HS-27A (cell line): ENCODE measurements around the gene DEFB119.
"Not testable (repeated sequence)": the region's sequence is repeated elsewhere in the genome, so short reads cannot be mapped to it uniquely, and the experiment has no call there.

Experiments
- DNase-seq: peaks from one replicate; pipeline ENCODE4 v3.0.0-alpha.2; 2012; ENCODE audit warnings: low read depth, missing footprints

Gene DEFB119

GRCh38 chr20:31390490-31390889, at the start of gene DEFB119:
Gene DEFB119 (minus strand): TSS chr20:31390590. CDS start chr20:31390483, 107 bp downstream.
- DNase-seq = no peak

GRCh38 chr20:31430568-31431115, 40.3 kb upstream of the DEFB119 start:
- DNase-seq = no peak

GRCh38 chr20:31427576-31427975, 37.2 kb upstream of the DEFB119 start:
- not testable (repeated sequence) for DNase-seq

- DNase-seq = not testable (repeated sequence)
Observed at GRCh38 chr20:31426891-31427551, 36.6 kb upstream of the DEFB119 start.

- no peak for DNase-seq
Observed at GRCh38 chr20:31425797-31426196, 35.4 kb upstream of the DEFB119 start.

- no peak for DNase-seq
Observed at GRCh38 chr20:31418307-31418706, 27.9 kb upstream of the DEFB119 start.

- DNase-seq = no peak
Observed at GRCh38 chr20:31415653-31416052, 25.3 kb upstream of the DEFB119 start.

- no peak for DNase-seq
Observed at GRCh38 chr20:31414381-31414780, 24.0 kb upstream of the DEFB119 start.

GRCh38 chr20:31410011-31410410, 19.6 kb upstream of the DEFB119 start:
- DNase-seq = no peak

- DNase-seq = no peak
Observed at GRCh38 chr20:31406115-31406514, 15.7 kb upstream of the DEFB119 start, which contains the start of gene DEFB121. Gene DEFB121 (minus strand): TSS chr20:31406215. CDS start chr20:31406152, 63 bp downstream.

- DNase-seq = no peak
Observed at GRCh38 chr20:31403886-31404285, 13.5 kb upstream of the DEFB119 start.

- no peak for DNase-seq
Observed at GRCh38 chr20:31394900-31395299, 4.5 kb upstream of the DEFB119 start.

- DNase-seq = no peak
Observed at GRCh38 chr20:31392836-31393235, 2.4 kb upstream of the DEFB119 start.

GRCh38 chr20:31374346-31374745, 16.0 kb downstream of the DEFB119 start:
- DNase-seq = no peak

GRCh38 chr20:31368301-31368700, 22.1 kb downstream of the DEFB119 start, which contains the start of gene DEFB118:
Gene DEFB118 (plus strand): TSS chr20:31368601. CDS start chr20:31368651, 50 bp downstream.
- DNase-seq = no peak

GRCh38 chr20:31364272-31364671, 26.1 kb downstream of the DEFB119 start:
- not testable (repeated sequence) for DNase-seq

- no peak for DNase-seq
Observed at GRCh38 chr20:31363295-31363694, 27.1 kb downstream of the DEFB119 start.

GRCh38 chr20:31355981-31356380, 34.4 kb downstream of the DEFB119 start:
- no peak for DNase-seq

- DNase-seq = no peak
Observed at GRCh38 chr20:31341470-31341869, 48.9 kb downstream of the DEFB119 start.

GRCh38 chr20:31330893-31331292, 59.5 kb downstream of the DEFB119 start:
- no peak for DNase-seq
